ENCODE data around the gene ZC3H7A. TPM values are rescaled to one million over a fixed set of nuclear protein-coding genes. Genes with fewer than 3 reads are reported as not detected.

Gene ZC3H7A
- total and polyA plus RNA-seq, 2 of the 4 experiments (the other 2 are of a cell fraction), result 22.2 to 53.9 TPM

DNA sequence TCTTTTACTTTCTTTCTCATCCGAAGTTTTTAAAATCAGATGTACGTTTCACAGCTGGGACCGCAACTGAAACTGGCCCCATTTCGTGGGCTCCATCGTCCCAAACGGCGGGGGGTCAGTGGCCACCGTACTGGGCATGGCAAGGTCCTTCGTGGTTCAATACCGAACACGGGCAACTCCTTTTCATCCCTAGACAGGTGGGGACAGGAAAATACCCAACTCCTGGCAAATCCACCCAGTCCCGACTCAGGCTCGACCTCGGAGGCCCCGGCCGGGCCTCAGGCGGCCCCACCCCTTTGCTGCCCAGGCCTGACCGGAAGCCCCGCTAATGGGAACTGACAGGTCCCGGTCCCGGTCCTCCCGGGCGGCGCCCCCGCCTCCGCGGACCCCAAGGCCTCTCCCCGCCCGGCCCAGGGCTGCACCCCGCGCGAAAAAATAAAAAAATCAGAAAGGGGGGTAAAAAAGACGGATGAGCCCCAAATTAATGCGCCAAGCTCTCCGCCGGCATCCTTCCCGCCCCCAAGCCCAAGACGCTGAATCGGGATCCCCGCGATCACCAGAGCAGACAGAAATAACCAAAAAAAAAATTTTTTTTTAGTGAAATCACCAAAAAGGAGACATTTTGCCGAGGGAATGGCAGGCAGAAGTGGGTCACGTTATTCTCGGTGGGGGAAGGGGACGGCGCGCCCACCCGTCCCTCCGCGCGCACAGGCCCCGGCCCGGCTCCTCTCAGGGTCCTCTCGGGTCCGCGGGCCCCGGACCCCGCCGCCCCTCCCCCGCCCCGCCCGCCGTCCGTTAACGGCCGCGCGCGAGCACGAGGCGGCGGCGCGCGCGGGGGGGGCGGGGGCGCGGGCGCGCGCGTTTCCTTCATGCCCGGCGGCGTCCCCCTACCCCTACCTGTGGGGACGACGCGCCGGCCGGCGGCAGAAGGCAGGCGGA lies 562 bp downstream of the ZC3H7A start:
- 3% methylated on average over 20 of the region's 93 CpGs; no CpG with 5 or more reads in 1 of the 2 experiments for WGBS, 2 experiments (ENCODE audit: extremely low coverage in 2 of 2, insufficient read length in 1 of 2)

More for the DNA sequence above, 562 bp downstream of the ZC3H7A start:
- peak overlapping the region; percentile 89 for H4K91ac ChIP-seq (ENCODE audit: insufficient read depth, low read depth, low read length)
- peak overlapping the region; percentile 98 for H2AK9ac ChIP-seq (replicated peaks; ENCODE audit: low read depth, low read length, poor library complexity)
- peak overlapping the region; percentile 44 for H2BK120ac ChIP-seq (ENCODE audit: low read depth, low read length)
- peak overlapping the region; percentile 85 for H3K27ac ChIP-seq (ENCODE audit: insufficient read depth, low read length)
- H3K9ac ChIP-seq (ENCODE audit: low read depth, low read length), result peak overlapping the region; percentile 85
- dilution Hi-C loops (cut with HindIII; ENCODE audit: low sequenced_read_pairs, unreplicated experiment) (no loop called here), intact Hi-C loops (cut with micrococcal nuclease) (no loop called here), in situ Hi-C loops (cut with MboI; ENCODE audit: low sequenced_read_pairs) (no loop called here)
- H3K9me1 ChIP-seq (ENCODE audit: insufficient read depth, low read length), result peaks cover 23% of the 10 kb centered on the region
- peak overlapping the region; percentile 55 for H3K4me3 ChIP-seq (ENCODE audit: insufficient read depth, low read depth, low read length)
- H3K4ac ChIP-seq (ENCODE audit: low read depth, low read length), result peak overlapping the region; percentile 93
- peaks cover 3% of the 10 kb centered on the region for H3K36me3 ChIP-seq (ENCODE audit: control insufficient read depth, insufficient read depth, low read length)
- BruUV-seq (replicated peaks), result no TSS peak
- peak overlapping the region; percentile 95 for H3K23ac ChIP-seq (ENCODE audit: low read depth, low read length)
- peak overlapping the region; percentile 89 to 93 for H4K8ac ChIP-seq (ENCODE audit: low read depth in 2 of 2, low read length in 2 of 2)
- POLR2A ChIA-PET (ENCODE audit: unreplicated experiment), result interaction anchor here (0.7 to 1.1 kb wide), 2 partner anchors 209 to 1213 kb away, joined by 5 to 9 read pairs; no protein-coding TSS in a partner anchor
- H4K20me1 ChIP-seq (ENCODE audit: insufficient read depth, low read length), result peaks cover 37% of the 10 kb centered on the region
- no peaks in the 10 kb centered on the region for H3K27me3 ChIP-seq (ENCODE audit: control insufficient read depth, insufficient read depth, low read length)
- H2BK5ac ChIP-seq (ENCODE audit: low read depth, low read length, poor library complexity, severe bottlenecking), result peak overlapping the region; percentile 82
- peaks cover 24% of the 10 kb centered on the region for H3K4me1 ChIP-seq (ENCODE audit: control insufficient read depth, insufficient read depth, low read length)
- peak; percentile 24; the same call in 1 of the 2 replicates for TF ChIP-seq MXI1 (IDR thresholded peaks at IDR 0.05; ENCODE audit: borderline replicate concordance, low read depth, low read length)
- no peak for TF ChIP-seq NFE2L2 (IDR thresholded peaks at IDR 0.05; ENCODE audit: low read depth, low read length)
- no peak for TF ChIP-seq MAZ (IDR thresholded peaks at IDR 0.05; ENCODE audit: borderline replicate concordance, low read depth, low read length)
- TF ChIP-seq CHD1 (IDR thresholded peaks at IDR 0.05; ENCODE audit: low read depth, low read length), result no peak; the same call in 1 of the 2 replicates
- TF ChIP-seq RCOR1 (IDR thresholded peaks at IDR 0.05; ENCODE audit: insufficient replicate concordance, low read length), result no peak
- TF ChIP-seq, protein P1, sequence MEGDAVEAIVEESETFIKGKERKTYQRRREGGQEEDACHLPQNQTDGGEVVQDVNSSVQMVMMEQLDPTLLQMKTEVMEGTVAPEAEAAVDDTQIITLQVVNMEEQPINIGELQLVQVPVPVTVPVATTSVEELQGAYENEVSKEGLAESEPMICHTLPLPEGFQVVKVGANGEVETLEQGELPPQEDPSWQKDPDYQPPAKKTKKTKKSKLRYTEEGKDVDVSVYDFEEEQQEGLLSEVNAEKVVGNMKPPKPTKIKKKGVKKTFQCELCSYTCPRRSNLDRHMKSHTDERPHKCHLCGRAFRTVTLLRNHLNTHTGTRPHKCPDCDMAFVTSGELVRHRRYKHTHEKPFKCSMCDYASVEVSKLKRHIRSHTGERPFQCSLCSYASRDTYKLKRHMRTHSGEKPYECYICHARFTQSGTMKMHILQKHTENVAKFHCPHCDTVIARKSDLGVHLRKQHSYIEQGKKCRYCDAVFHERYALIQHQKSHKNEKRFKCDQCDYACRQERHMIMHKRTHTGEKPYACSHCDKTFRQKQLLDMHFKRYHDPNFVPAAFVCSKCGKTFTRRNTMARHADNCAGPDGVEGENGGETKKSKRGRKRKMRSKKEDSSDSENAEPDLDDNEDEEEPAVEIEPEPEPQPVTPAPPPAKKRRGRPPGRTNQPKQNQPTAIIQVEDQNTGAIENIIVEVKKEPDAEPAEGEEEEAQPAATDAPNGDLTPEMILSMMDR (conservative IDR thresholded peaks at IDR 0.05; ENCODE audit: low read depth, low read length), result no peak
- no peak for TF ChIP-seq RFX5 (IDR thresholded peaks at IDR 0.05; ENCODE audit: low read depth, low read length)
- H2BK15ac ChIP-seq (ENCODE audit: low read depth, low read length), result peak overlapping the region; percentile 46; the same call in 2 of the 3 replicates
- H3K18ac ChIP-seq (ENCODE audit: low read depth, low read length), result peak overlapping the region; percentile 48
- ATAC-seq (ENCODE audit: low read depth), result peak; percentile 33
- H3K9me3 ChIP-seq (ENCODE audit: control insufficient read depth, insufficient read depth, low read length), result no peaks in the 10 kb centered on the region
- CTCF ChIA-PET, result interaction anchor here (0.7 to 1.6 kb wide), 8 partner anchors 9 to 38 kb away, joined by 3 to 8 read pairs (median 5); no protein-coding TSS in a partner anchor
- H2AK5ac ChIP-seq (ENCODE audit: low read depth, low read length), result peak overlapping the region; percentile 87
- H2AFZ ChIP-seq (replicated peaks; ENCODE audit: low read length, poor library complexity), result peak overlapping the region; percentile 90
- peak; percentile 44 for DNase-seq
- H3K56ac ChIP-seq (ENCODE audit: extremely low read depth, insufficient read depth, low read length), result peak overlapping the region; percentile 78
- no peak overlapping the region for H2BK20ac ChIP-seq (ENCODE audit: low read depth, low read length)
- peak overlapping the region; percentile 53 for H4K5ac ChIP-seq (ENCODE audit: low read depth, low read length)
- peak overlapping the region; percentile 96 for H3K14ac ChIP-seq (replicated peaks; ENCODE audit: low read depth, low read length)
- peak overlapping the region; percentile 69 for H3K4me2 ChIP-seq (ENCODE audit: low read depth, low read length)
- H3K79me1 ChIP-seq (ENCODE audit: low read depth in 1 of 2, low read length in 2 of 2), result peaks cover 20 to 79% of the 10 kb centered on the region in 2 experiments

Measured in IMR-90 (cell line).